SU-DHL-6 (cell line): Measurements from ENCODE around the gene COL15A1.

Source experiments
- H2AFZ ChIP-seq: fragments of 200-600 bp; sonication (generic); 2 replicates; pipeline ENCODE4 v1.6.1; 2014; ENCODE audit warnings: low read depth, mild to moderate bottlenecking, moderate library complexity, mixed read lengths, antibody characterized with exemption, low read length; ENCODE audit not compliant: severe bottlenecking
- H3F3A ChIP-seq: fragments of 200-600 bp; shearing (Covaris generic); 2 replicates; pipeline ENCODE4 v1.6.0; 2016; ENCODE audit warnings: antibody characterized with exemption, mild to moderate bottlenecking; ENCODE audit not compliant: insufficient read depth
- H3K27ac ChIP-seq: fragments of 200-600 bp; sonication (generic); 2 replicates; pipeline ENCODE4 v1.5.1; 2016; ENCODE audit warnings: low read depth, mild to moderate bottlenecking, low read length, moderate library complexity, mixed read lengths
- H3K27me3 ChIP-seq: fragments of 200-600 bp; sonication (generic), shearing (Covaris generic); 2 replicates; pipeline ENCODE4 v1.6.0; 2014; ENCODE audit warnings: mild to moderate bottlenecking, low read length
- H3K36me3 ChIP-seq: fragments of 200-600 bp; sonication (generic); 2 replicates; pipeline ENCODE4 v1.6.1; 2014; ENCODE audit warnings: mild to moderate bottlenecking, low read length, mixed read lengths
- H3K4me2 ChIP-seq: fragments of 300-600, 200-600 bp; shearing (Covaris generic), sonication (generic); 2 replicates; pipeline ENCODE4 v1.6.0; 2014; ENCODE audit warnings: low read length, low read depth, mild to moderate bottlenecking; ENCODE audit not compliant: poor library complexity, severe bottlenecking
- H3K4me3 ChIP-seq: fragments of 200-600 bp; sonication (generic); 2 replicates; pipeline ENCODE4 v1.5.1; 2014; ENCODE audit warnings: antibody characterized with exemption, low read length, mild to moderate bottlenecking, mixed read lengths; ENCODE audit not compliant: insufficient read depth, poor library complexity, severe bottlenecking
- H3K79me2 ChIP-seq: fragments of 200-600 bp; sonication (generic); 2 replicates; pipeline ENCODE4 v1.6.1; 2014; ENCODE audit warnings: mild to moderate bottlenecking, low read length, moderate library complexity; ENCODE audit not compliant: insufficient read depth
- H3K9ac ChIP-seq: fragments of 200-600 bp; sonication (generic); 2 replicates; pipeline ENCODE4 v1.7.0; 2014; ENCODE audit warnings: mild to moderate bottlenecking, low read length
- H3K9me2 ChIP-seq: fragments of 200-600 bp; sonication (generic); replicated peaks from 2 replicates; pipeline ENCODE4 v1.6.1; 2014; ENCODE audit warnings: low read length; ENCODE audit not compliant: insufficient read depth
- H3K9me3 ChIP-seq: fragments of 200-600 bp; sonication (generic); 2 replicates; pipeline ENCODE4 v1.6.1; 2014; ENCODE audit warnings: low read length, mixed read lengths; ENCODE audit not compliant: insufficient read depth
- H4K20me1 ChIP-seq: fragments of 200-600 bp; sonication (generic); 2 replicates; pipeline ENCODE4 v1.6.1; 2014; ENCODE audit warnings: low read depth, mild to moderate bottlenecking, antibody characterized with exemption, low read length, moderate library complexity, mixed read lengths
- EZH2phosphoT487 ChIP-seq: fragments of 200-600 bp; sonication (generic), shearing (Covaris generic); conservative IDR thresholded peaks from 2 replicates; pipeline ENCODE4 v1.6.1; 2018; ENCODE audit warnings: mild to moderate bottlenecking, antibody characterized with exemption, low read length, moderate library complexity, mixed read lengths
- TF ChIP-seq, protein P1 (sequence below): fragments of 200-600 bp; sonication (generic); IDR thresholded peaks from one replicate; pipeline ENCODE4 v1.5.1; 2017; ENCODE audit warnings: antibody characterized with exemption, mild to moderate bottlenecking, low read length, moderate library complexity; ENCODE audit not compliant: insufficient read depth, poor library complexity, severe bottlenecking

Gene COL15A1

DNA sequence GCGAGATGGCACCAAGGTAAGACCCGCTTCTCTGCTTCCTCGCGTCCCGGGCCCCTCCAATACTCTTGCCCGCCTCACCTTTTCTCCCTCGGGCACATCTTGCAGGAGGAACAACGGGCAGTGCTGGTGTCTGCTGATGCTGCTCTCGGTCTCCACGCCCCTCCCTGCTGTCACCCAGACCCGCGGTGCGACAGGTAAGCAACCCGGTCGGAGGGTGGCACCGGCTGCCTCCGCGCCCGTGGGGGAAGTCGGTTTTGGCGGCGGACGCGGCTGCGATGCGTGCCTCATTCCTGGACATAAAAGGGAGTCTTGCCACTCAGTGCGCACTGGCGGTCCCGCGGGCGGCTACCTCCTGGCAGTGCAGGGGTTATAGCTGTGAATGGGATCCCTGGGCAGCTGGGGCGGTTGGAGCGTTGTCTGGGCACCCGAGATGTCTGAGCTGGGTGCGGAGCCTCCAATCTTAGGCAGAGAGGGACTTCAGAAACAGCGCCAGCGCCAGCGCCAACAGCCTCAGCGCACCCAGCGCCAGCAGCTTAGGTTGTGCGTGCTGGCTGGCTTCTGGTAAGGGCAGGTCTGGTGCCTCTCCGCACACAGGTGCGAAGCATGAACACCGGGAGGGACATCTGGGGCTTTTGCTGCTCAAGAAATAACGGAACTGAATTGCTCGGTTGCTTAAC, 488 bp downstream of the COL15A1 start:
- Histone ChIP-seq H3K36me3 (no peaks in the 10 kb centered on the region), H4K20me1 (no peaks in the 10 kb centered on the region), H3K27me3 (no peaks in the 10 kb centered on the region), H3K4me2 (no peak overlapping the region), H3K4me3 (no peak overlapping the region), H3K27ac (no peak overlapping the region), H3K9me2 (no peaks in the 10 kb centered on the region), H3F3A (no peaks in the 10 kb centered on the region), H3K9ac (no peak overlapping the region), H3K9me3 (no peaks in the 10 kb centered on the region), H2AFZ (no peak overlapping the region), H3K79me2 (no peaks in the 10 kb centered on the region)
- TF ChIP-seq EZH2phosphoT487, result no peak
- TF ChIP-seq, protein P1, sequence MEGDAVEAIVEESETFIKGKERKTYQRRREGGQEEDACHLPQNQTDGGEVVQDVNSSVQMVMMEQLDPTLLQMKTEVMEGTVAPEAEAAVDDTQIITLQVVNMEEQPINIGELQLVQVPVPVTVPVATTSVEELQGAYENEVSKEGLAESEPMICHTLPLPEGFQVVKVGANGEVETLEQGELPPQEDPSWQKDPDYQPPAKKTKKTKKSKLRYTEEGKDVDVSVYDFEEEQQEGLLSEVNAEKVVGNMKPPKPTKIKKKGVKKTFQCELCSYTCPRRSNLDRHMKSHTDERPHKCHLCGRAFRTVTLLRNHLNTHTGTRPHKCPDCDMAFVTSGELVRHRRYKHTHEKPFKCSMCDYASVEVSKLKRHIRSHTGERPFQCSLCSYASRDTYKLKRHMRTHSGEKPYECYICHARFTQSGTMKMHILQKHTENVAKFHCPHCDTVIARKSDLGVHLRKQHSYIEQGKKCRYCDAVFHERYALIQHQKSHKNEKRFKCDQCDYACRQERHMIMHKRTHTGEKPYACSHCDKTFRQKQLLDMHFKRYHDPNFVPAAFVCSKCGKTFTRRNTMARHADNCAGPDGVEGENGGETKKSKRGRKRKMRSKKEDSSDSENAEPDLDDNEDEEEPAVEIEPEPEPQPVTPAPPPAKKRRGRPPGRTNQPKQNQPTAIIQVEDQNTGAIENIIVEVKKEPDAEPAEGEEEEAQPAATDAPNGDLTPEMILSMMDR, result no peak

- TF ChIP-seq, protein P1, result no peak
- TF ChIP-seq EZH2phosphoT487, result no peak
- Histone ChIP-seq H2AFZ (no peak overlapping the region), H3K4me2 (no peak overlapping the region), H3K79me2 (no peaks in the 10 kb centered on the region), H3K27ac (no peak overlapping the region), H3K9me3 (no peaks in the 10 kb centered on the region), H3K36me3 (no peaks in the 10 kb centered on the region), H3K9me2 (no peaks in the 10 kb centered on the region), H3K9ac (no peak overlapping the region), H3K27me3 (no peaks in the 10 kb centered on the region), H3K4me3 (no peak overlapping the region), H4K20me1 (no peaks in the 10 kb centered on the region), H3F3A (no peaks in the 10 kb centered on the region)
Observed at GRCh38 chr9:98944734-98945074, 997 bp downstream of the COL15A1 start.

DNA sequence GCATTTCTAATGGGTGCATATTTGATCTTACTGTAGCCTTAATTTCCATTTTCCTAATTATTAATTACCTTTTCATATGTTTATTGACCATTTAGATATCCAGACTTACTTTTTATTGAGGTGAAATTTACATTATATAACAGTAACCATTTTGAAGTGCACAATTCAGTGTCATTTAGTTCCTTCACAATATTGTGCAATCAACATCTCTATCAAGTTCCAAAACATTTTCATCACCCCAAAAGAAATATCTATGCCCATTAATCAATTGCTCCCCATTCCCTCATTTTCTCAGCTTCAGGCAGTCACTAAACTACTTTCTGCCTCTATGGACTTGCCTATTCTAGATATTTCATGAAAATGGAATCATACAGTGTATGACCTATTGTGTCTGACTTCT, 5.9 kb downstream of the COL15A1 start:
- Histone ChIP-seq H2AFZ (no peak overlapping the region), H3F3A (no peaks in the 10 kb centered on the region), H3K79me2 (no peaks in the 10 kb centered on the region), H3K4me3 (no peak overlapping the region), H4K20me1 (no peaks in the 10 kb centered on the region), H3K9me2 (no peaks in the 10 kb centered on the region), H3K36me3 (no peaks in the 10 kb centered on the region), H3K9ac (no peak overlapping the region), H3K27ac (no peak overlapping the region), H3K9me3 (no peaks in the 10 kb centered on the region), H3K4me2 (no peak overlapping the region), H3K27me3 (no peaks in the 10 kb centered on the region)
- TF ChIP-seq, protein P1, result no peak
- no peak for TF ChIP-seq EZH2phosphoT487

DNA sequence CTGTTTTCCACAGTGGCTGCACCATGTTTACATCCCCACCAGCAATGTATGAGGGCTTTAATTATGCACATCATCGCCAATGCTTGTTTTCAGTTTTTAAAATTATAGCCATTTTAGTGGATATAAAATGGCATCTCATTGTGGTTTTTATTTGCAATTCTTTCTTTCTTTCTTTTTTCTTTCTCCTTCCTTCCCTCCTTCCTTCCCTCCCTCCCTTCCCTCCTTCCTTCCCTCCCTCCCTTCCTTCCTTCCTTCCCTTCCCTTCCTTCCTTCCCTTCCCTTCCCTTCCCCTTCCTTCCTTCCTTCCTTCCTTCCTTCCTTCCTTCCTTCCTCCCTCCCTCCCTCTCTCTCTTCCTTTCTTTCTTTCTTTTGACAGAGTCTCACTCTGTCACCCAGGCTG, 6.6 kb downstream of the COL15A1 start:
- H2AFZ ChIP-seq, result no peak overlapping the region
- H3F3A ChIP-seq, result no peaks in the 10 kb centered on the region
- H3K4me2 ChIP-seq, result no peak overlapping the region
- H3K4me3 ChIP-seq, result no peak overlapping the region
- H3K79me2 ChIP-seq, result no peaks in the 10 kb centered on the region
- H3K27ac ChIP-seq, result no peak overlapping the region
- no peaks in the 10 kb centered on the region for H4K20me1 ChIP-seq
- no peaks in the 10 kb centered on the region for H3K36me3 ChIP-seq
- TF ChIP-seq EZH2phosphoT487, result no peak
- TF ChIP-seq, protein P1, result no peak
- no peak overlapping the region for H3K9ac ChIP-seq
- H3K27me3 ChIP-seq, result no peaks in the 10 kb centered on the region
- no peaks in the 10 kb centered on the region for H3K9me3 ChIP-seq
- H3K9me2 ChIP-seq, result no peaks in the 10 kb centered on the region
